ENCODE measurements around the gene DTYMK. TPM values are rescaled to one million over a fixed set of nuclear protein-coding genes. Genes with fewer than 3 reads are reported as not detected.

The DTYMK gene
- total RNA-seq, 1 experiment from 2014 or later, result 88.1 TPM

DNA sequence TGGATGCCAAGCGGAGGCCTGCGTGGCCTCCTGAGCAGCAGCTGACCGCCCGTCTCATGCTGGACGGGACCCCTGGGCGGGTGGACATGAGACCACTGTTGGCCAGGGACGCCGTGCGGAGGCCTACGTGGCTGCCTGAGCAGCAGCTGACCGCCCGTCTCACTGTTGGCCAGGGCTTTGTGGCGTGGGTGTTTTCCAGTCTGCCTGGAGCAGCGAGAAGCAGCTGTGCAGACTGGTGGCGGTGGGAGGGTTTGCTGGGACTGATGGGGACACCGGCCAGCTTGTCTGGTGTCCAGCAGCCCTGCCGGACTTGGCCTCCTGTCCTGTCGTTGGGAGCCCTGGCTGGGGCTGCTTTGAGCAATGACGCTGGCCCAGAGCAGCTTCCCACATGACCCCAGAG is 42.0 kb upstream of the DTYMK start:
- H3K9me3 Mint-ChIP-seq, result peaks cover 6% of the 10 kb centered on the region; the same call in 1 of the 2 replicates
- POLR2A ChIA-PET, result interaction anchor here (0.6 kb wide), 1 partner anchor 195 kb away, joined by 8 read pairs; no protein-coding TSS in a partner anchor
- peaks cover 24% of the 10 kb centered on the region for H3K36me3 Mint-ChIP-seq
- H3K4me3 Mint-ChIP-seq, result no peak overlapping the region
- CTCF ChIA-PET, result interaction anchor here (0.6 kb wide), 1 partner anchor 21 kb away, joined by 4 read pairs; no protein-coding TSS in a partner anchor
- ATAC-seq, result no peak
- TF ChIP-seq, protein P1, sequence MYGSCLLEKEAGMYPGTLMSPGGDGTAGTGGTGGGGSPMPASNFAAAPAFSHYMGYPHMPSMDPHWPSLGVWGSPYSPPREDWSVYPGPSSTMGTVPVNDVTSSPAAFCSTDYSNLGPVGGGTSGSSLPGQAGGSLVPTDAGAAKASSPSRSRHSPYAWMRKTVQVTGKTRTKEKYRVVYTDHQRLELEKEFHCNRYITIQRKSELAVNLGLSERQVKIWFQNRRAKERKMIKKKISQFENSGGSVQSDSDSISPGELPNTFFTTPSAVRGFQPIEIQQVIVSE (CRISPR knock-in tag; IDR thresholded peaks at IDR 0.05; ENCODE audit: borderline replicate concordance), result no peak
- TF ChIP-seq, protein P2, sequence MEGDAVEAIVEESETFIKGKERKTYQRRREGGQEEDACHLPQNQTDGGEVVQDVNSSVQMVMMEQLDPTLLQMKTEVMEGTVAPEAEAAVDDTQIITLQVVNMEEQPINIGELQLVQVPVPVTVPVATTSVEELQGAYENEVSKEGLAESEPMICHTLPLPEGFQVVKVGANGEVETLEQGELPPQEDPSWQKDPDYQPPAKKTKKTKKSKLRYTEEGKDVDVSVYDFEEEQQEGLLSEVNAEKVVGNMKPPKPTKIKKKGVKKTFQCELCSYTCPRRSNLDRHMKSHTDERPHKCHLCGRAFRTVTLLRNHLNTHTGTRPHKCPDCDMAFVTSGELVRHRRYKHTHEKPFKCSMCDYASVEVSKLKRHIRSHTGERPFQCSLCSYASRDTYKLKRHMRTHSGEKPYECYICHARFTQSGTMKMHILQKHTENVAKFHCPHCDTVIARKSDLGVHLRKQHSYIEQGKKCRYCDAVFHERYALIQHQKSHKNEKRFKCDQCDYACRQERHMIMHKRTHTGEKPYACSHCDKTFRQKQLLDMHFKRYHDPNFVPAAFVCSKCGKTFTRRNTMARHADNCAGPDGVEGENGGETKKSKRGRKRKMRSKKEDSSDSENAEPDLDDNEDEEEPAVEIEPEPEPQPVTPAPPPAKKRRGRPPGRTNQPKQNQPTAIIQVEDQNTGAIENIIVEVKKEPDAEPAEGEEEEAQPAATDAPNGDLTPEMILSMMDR (IDR thresholded peaks at IDR 0.05), result no peak
- TF ChIP-seq SP1 (CRISPR knock-in tag; conservative IDR thresholded peaks at IDR 0.05) (no peak), EMX1 (CRISPR knock-in tag; IDR thresholded peaks at IDR 0.05) (no peak), ZNF219 (CRISPR knock-in tag; IDR thresholded peaks at IDR 0.05; ENCODE audit: borderline replicate concordance) (no peak), ZNF121 (CRISPR knock-in tag; IDR thresholded peaks at IDR 0.05) (no peak), ZNF263 (CRISPR knock-in tag; IDR thresholded peaks at IDR 0.05; ENCODE audit: low read depth) (no peak)
- TF ChIP-seq, protein P3, sequence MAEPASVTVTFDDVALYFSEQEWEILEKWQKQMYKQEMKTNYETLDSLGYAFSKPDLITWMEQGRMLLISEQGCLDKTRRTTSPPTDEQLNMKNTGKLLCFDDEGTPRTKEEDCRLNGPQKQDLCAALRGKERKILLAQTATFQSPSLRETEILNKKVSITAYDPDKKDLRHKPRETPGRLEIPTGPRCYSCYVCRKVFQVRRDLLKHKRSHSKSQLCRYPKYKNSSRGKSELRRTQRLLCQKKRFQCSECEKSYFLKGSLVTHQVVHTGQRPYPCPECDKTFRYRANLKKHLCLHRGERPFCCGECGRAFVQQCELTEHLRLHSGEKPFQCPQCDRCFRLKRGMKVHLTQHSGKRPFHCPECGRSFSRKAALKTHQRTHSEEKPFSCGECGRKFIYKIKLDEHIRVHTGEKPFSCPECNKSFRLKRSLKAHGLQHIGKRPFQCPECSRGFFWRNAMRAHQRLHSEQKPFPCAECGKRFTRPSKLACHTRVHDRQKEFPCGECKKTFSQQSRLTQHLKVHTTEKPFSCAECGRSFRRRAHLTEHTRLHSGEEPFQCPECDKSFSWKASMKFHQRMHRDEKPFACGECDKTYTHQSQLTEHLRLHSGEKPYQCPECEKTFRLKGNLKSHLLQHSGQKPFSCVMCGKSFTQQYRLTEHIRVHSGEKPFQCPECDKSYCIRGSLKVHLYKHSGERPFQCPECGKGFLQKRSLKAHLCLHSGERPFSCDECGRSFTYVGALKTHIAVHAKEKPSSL (CRISPR knock-in tag; conservative IDR thresholded peaks at IDR 0.05), result no peak
- TF ChIP-seq, protein P4, sequence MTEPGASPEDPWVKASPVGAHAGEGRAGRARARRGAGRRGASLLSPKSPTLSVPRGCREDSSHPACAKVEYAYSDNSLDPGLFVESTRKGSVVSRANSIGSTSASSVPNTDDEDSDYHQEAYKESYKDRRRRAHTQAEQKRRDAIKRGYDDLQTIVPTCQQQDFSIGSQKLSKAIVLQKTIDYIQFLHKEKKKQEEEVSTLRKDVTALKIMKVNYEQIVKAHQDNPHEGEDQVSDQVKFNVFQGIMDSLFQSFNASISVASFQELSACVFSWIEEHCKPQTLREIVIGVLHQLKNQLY (CRISPR knock-in tag; IDR thresholded peaks at IDR 0.05), result no peak
- TF ChIP-seq, protein P5, sequence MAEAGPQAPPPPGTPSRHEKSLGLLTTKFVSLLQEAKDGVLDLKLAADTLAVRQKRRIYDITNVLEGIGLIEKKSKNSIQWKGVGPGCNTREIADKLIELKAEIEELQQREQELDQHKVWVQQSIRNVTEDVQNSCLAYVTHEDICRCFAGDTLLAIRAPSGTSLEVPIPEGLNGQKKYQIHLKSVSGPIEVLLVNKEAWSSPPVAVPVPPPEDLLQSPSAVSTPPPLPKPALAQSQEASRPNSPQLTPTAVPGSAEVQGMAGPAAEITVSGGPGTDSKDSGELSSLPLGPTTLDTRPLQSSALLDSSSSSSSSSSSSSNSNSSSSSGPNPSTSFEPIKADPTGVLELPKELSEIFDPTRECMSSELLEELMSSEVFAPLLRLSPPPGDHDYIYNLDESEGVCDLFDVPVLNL (CRISPR knock-in tag; IDR thresholded peaks at IDR 0.05; ENCODE audit: borderline replicate concordance, low read depth), result no peak
- H3K27me3 Mint-ChIP-seq (ENCODE audit: low read depth), result peaks cover 6% of the 10 kb centered on the region
- H3K27ac Mint-ChIP-seq, result no peak overlapping the region
- no peaks in the 10 kb centered on the region for H3K4me1 Mint-ChIP-seq
- no peak for DNase-seq (ENCODE audit: low spot score)

DNA sequence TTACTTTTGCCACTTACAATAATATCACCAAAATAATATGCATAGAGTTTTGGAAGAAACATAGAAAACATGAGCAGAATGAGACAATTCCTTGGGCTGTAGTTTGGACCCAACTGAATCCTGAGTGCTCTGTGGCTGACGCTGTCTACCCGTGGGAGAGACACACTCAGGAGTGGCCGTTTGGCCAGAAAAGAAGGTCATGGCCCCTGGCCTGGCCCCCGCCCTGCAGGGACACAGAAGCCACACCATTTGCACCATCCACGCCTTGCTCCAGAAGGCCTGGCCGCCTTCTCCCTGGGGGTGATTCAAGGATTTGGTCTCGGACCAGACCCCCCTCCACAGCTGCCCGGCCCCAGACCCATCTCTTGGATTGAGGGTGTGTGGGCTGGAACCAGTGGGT is 41.4 kb upstream of the DTYMK start:
- no peak overlapping the region for H3K27ac Mint-ChIP-seq
- DNase-seq (ENCODE audit: low spot score) (no peak), ATAC-seq (no peak)
- H3K27me3 Mint-ChIP-seq (ENCODE audit: low read depth), result peaks cover 3% of the 10 kb centered on the region
- ChIA-PET CTCF (no interaction called here), POLR2A (interaction anchor here (0.5 kb wide), 1 partner anchor 302 kb away, joined by 5 read pairs; no protein-coding TSS in a partner anchor)
- no peak overlapping the region for H3K4me3 Mint-ChIP-seq
- peaks cover 12% of the 10 kb centered on the region; the same call in 1 of the 2 replicates for H3K9me3 Mint-ChIP-seq
- peaks cover 30% of the 10 kb centered on the region for H3K36me3 Mint-ChIP-seq
- no peaks in the 10 kb centered on the region for H3K4me1 Mint-ChIP-seq
- TF ChIP-seq CBFB (CRISPR knock-in tag; IDR thresholded peaks at IDR 0.05; ENCODE audit: low read depth) (no peak), ZNF232 (CRISPR knock-in tag; IDR thresholded peaks at IDR 0.05) (no peak), ELF4 (CRISPR knock-in tag; IDR thresholded peaks at IDR 0.05; ENCODE audit: low read depth) (no peak)
- TF ChIP-seq, protein P6, sequence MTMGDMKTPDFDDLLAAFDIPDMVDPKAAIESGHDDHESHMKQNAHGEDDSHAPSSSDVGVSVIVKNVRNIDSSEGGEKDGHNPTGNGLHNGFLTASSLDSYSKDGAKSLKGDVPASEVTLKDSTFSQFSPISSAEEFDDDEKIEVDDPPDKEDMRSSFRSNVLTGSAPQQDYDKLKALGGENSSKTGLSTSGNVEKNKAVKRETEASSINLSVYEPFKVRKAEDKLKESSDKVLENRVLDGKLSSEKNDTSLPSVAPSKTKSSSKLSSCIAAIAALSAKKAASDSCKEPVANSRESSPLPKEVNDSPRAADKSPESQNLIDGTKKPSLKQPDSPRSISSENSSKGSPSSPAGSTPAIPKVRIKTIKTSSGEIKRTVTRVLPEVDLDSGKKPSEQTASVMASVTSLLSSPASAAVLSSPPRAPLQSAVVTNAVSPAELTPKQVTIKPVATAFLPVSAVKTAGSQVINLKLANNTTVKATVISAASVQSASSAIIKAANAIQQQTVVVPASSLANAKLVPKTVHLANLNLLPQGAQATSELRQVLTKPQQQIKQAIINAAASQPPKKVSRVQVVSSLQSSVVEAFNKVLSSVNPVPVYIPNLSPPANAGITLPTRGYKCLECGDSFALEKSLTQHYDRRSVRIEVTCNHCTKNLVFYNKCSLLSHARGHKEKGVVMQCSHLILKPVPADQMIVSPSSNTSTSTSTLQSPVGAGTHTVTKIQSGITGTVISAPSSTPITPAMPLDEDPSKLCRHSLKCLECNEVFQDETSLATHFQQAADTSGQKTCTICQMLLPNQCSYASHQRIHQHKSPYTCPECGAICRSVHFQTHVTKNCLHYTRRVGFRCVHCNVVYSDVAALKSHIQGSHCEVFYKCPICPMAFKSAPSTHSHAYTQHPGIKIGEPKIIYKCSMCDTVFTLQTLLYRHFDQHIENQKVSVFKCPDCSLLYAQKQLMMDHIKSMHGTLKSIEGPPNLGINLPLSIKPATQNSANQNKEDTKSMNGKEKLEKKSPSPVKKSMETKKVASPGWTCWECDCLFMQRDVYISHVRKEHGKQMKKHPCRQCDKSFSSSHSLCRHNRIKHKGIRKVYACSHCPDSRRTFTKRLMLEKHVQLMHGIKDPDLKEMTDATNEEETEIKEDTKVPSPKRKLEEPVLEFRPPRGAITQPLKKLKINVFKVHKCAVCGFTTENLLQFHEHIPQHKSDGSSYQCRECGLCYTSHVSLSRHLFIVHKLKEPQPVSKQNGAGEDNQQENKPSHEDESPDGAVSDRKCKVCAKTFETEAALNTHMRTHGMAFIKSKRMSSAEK (CRISPR knock-in tag; IDR thresholded peaks at IDR 0.05; ENCODE audit: borderline replicate concordance), result no peak
- TF ChIP-seq, protein P7, sequence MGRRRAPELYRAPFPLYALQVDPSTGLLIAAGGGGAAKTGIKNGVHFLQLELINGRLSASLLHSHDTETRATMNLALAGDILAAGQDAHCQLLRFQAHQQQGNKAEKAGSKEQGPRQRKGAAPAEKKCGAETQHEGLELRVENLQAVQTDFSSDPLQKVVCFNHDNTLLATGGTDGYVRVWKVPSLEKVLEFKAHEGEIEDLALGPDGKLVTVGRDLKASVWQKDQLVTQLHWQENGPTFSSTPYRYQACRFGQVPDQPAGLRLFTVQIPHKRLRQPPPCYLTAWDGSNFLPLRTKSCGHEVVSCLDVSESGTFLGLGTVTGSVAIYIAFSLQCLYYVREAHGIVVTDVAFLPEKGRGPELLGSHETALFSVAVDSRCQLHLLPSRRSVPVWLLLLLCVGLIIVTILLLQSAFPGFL (CRISPR knock-in tag; IDR thresholded peaks at IDR 0.05; ENCODE audit: borderline replicate concordance), result no peak
- TF ChIP-seq, protein P8, sequence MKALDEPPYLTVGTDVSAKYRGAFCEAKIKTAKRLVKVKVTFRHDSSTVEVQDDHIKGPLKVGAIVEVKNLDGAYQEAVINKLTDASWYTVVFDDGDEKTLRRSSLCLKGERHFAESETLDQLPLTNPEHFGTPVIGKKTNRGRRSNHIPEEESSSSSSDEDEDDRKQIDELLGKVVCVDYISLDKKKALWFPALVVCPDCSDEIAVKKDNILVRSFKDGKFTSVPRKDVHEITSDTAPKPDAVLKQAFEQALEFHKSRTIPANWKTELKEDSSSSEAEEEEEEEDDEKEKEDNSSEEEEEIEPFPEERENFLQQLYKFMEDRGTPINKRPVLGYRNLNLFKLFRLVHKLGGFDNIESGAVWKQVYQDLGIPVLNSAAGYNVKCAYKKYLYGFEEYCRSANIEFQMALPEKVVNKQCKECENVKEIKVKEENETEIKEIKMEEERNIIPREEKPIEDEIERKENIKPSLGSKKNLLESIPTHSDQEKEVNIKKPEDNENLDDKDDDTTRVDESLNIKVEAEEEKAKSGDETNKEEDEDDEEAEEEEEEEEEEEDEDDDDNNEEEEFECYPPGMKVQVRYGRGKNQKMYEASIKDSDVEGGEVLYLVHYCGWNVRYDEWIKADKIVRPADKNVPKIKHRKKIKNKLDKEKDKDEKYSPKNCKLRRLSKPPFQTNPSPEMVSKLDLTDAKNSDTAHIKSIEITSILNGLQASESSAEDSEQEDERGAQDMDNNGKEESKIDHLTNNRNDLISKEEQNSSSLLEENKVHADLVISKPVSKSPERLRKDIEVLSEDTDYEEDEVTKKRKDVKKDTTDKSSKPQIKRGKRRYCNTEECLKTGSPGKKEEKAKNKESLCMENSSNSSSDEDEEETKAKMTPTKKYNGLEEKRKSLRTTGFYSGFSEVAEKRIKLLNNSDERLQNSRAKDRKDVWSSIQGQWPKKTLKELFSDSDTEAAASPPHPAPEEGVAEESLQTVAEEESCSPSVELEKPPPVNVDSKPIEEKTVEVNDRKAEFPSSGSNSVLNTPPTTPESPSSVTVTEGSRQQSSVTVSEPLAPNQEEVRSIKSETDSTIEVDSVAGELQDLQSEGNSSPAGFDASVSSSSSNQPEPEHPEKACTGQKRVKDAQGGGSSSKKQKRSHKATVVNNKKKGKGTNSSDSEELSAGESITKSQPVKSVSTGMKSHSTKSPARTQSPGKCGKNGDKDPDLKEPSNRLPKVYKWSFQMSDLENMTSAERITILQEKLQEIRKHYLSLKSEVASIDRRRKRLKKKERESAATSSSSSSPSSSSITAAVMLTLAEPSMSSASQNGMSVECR (CRISPR knock-in tag; IDR thresholded peaks at IDR 0.05; ENCODE audit: borderline replicate concordance), result no peak
